GM21717 (cell line): ENCODE data around the gene BRWD1.

Experiments
- ATAC-seq: cut with Tn5 transposase; IDR thresholded peaks from one replicate; pipeline ENCODE4 v1.9.1; 2021; ENCODE audit warnings: mild to moderate bottlenecking, moderate library complexity; ENCODE audit not compliant: unreplicated experiment

The BRWD1 gene

DNA sequence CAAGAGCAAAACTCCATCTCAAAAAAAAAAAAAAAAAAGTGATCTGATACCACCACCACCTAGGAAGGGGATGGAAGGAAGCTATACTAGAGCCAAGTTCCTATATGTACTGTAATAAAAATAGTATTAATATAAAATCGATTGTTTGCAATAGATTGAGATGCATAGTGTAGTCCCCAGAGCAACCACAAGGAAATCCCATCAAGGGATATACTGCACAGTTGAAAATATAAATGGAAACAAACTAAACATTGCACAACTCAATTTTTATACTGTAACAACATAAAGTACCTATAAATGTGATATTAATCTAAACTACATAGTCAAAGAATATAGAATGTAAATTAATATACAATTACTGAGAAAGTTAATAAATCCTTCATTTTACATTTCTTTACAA is 109.3 kb downstream of the BRWD1 start:
- ATAC-seq, result no peak

DNA sequence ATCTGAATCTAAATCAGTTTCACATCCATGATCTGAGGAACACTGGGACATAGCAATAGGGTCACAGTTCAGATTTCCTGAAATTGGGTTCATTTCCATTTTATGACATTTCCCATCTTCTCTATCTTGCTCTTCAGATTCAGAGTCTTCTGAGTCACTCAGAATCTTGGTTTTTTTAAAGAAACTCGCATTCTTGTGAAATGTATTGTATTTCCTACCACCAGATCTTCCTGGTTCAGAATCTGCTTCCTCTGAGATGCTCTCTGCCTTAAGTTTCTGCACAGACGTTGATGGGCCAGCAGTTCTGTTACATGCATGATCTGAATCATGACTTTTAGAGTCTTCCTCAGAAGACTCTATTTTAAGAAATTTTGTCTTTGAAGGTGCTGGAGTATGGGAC is 114.6 kb downstream of the BRWD1 start:
- no peak for ATAC-seq

DNA sequence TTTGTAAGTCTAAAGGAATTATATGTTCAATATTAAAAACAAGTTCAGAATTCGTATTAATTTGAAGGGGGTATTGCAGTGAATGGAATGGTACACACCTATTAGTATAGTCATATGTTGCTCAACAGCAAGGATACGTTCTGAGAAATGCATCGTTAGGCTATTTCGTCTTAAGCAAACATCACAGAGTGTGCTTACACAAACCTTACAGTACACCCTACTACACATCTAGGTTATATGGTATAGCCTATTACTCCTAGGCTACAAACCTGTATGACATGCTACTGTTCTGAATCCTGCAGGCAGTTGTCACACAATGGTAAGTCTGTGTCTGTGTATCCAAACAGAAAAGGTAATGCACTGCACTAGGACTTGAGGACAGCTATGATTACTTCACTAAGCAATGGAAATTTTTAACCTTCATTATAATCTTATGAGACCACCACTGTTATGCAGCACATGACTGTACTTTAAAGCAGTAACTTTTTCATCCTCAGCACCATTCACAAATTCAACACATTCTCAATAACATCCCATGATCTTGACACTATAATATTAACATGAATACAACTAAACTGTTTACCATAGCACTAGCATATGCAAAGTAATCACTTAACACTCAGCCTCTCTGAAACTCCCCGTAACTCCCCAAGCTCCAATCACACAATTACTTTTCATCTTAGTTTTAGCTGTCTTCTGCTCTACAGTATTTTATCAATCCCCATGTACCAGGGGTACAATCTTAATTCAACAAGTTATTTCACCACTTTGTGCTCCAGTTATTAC is 115.8 kb downstream of the BRWD1 start:
- ATAC-seq, result no peak

DNA sequence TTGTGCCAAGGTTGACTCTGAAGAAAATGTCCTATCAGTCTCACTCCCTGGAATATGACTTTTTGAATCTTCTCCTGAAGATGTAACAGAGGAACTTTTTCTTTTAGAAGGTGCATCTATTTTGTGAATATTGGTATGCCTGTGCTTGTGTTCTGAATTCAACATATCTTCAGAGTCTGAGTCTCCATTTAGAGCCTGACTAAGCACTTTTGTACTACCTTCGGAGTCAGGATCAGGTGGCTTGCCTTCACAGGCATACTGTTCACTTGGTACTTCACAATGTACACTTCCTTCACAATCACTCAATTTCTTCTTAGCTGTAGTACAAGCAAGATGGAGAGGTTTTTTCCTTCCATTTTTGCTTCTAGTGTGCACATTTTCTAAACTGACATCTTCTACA is 116.6 kb downstream of the BRWD1 start:
- ATAC-seq, result no peak

DNA sequence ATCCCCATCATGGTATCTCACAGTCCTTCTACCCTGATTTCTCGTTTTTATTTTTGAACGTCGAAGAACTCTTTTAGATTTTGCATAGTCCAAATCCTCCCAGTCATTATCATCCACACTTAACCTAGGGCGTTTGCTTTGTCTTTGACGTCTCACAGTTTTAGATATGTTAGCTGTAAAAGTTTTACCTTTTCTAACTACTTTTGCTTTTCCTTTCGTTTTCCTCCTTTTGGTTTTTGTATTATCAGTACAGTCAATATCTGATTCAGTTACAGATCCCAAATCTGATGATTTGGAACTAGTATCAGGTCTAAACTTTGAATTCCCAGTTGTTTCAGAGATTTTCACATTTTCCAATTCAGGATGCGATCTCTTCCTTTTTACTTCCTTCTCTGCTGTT is 117.1 kb downstream of the BRWD1 start:
- ATAC-seq, result no peak

DNA sequence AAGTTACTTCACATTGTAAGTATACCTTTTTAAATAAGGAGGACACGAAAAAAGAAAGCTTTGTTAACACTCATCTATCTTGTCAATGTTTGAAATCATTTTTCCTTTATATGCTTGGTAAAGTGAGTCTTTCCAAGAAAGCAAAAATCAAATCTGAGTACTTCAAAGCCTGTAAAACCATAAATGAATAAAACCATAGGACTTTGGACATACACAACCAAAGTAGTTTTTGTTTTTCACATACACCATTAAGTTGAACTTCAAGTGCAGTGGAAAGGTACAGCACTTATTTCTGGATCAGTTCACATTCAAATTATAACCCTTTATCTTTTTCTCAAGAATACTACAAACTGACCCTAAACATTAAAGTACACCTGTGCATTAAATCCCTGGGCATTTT is 120.1 kb downstream of the BRWD1 start:
- ATAC-seq, result no peak

DNA sequence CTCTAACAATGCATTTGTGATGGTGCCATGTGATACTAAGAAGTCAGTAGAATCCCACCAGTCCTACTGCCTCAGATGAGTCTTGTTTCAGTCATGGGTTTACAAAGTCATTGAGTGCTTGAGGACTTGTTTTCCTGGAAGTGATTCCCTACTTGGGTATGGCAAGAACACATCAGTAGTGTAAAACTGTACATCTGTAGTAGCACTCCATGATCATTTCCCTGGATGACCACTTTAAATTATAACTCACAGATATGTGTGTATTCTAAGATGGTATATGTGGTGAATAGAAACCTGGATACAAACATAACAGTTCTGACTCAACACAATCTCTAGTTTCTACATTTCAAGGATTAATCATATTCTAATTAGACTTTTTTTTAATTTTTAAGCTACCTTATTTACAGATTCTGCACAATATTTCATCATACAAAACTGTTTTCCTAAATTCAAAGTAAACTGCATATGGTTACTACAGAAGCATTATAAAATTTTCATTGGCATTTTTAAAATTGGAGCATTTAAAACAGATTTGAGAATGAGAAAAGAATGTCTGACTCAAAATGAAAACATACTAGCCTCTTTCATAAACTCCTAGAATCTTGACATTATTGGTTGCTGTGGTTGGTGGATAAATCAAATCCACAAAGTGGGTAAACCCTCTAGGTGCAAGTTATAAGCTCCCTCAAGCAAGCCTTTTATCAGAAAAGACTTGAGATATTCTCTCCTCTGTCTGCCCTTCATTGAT is 123.4 kb downstream of the BRWD1 start:
- no peak for ATAC-seq

DNA sequence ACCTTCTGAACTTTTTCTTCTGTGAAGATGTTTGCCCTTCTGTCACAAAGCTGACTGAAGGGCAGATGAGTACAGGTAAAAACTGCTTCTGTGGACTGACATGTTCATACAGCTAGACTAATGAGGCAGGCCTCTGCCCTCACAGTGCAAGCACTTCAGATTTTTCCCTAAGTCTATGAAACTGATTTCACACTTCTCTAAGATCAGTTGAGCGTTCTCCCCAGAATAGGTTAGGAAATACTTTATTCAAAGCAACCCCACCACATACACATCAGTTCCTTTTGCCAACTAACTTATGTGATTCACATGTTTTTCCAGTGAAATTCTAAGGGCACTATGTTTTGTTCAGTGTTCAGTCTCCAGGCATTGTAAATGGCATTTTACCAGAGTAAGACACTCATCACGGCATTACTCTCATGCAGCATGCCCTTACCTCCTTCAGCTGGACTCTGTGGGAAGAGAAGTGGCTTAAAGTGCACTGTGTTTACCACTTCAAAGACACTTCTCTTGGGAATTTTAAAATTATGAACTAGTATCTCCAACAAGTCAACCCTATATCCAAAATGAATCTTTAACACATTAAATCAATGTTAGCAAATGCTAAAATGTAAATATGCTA is 124.8 kb downstream of the BRWD1 start:
- no peak for ATAC-seq

DNA sequence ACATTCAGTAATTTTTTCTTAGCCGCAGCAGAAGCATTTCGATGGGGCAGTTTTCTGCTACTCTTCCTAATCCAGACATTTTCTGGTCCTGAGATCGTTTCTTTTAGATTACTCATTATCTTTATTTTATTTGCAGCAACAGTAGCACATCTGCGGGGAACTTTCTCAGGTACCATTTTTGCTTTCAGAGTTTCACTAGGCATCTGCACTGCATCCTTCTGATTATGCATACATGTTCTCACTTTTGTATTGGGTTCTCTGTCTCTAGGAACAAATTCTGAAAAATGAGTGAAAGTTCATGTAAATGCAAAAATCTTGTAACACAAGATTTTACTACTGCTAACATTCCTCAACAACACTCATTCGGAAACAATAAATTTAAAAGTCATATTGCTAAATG is 126.3 kb downstream of the BRWD1 start:
- ATAC-seq, result no peak

DNA sequence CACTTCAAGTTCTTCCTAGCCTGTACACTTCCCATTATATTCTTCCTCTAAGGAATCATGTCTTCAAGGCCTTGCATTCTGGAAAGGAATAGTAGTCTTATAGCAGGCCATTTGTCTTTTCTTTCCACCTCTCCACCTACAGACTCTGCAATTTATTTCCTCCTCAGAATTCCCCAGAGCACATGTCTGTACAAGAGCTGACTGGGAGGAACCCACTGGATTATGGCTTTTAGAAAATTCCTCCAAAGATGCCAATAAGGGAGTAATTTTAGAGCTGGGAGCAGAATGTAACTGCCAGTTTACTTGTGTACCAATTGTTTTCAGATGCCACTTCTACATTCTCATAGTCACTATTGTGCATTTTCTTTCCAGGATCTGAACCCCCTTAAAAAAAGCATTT is 126.8 kb downstream of the BRWD1 start:
- no peak for ATAC-seq

DNA sequence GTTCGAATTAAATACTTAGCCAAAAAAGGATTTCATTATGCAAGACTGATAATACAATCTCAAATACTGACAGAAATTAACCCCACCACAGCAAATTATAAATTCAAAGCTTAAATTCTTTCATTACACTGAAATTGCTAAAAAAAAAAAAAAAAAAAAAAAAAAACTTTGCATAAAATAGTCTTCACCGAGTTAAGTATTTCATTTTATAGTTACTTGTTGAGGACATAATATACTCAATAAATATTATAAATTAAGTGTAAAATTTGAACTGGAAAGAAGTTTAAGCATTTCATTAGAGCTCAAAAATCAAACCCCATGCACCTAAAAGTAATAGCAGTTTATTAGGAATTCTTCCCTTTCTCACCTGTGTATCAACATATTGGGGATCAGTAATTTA is 128.3 kb downstream of the BRWD1 start:
- no peak for ATAC-seq

DNA sequence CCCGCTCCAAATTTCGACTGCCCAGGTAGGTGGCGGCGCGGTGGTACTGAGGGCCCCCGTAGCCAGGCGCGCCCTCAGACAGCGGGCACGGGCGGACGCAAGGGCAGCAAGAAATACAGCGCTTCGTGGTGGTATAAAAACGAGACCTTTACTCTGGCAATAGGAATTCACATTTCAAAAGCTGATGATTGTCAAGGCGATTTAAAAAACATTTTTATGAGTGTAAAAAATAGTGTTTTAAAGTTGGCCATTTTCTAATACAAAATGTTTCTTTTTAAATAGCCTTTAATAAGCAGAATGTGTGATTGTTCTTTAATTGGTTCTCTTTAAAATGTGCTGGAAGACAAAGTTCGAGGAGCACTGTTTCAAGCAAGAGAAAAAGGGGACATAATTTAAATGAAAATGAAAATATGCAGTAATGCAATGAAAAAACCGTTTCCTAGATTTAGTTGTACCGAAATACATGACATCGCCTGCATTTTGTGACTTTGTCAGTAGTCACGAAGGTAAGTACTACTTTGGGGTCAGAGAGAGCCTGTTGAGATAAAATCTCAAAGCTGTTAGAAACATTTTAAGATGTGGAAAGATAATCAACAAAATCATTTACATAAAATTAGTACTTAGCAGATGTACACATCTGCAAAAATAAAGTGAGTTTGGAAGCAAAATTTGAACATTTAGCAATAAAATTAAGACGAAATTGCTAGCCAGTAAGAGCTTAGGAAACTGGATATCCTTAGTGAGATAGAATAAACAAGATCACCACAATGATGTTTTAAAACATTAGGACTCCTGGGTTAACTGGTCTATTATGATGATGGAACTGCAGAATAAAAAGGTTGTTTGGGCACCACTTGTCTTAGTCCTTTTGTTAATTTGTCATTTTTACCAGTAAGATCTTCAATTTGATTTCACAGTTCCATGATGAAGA is 129.1 kb downstream of the BRWD1 start:
- no peak for ATAC-seq

DNA sequence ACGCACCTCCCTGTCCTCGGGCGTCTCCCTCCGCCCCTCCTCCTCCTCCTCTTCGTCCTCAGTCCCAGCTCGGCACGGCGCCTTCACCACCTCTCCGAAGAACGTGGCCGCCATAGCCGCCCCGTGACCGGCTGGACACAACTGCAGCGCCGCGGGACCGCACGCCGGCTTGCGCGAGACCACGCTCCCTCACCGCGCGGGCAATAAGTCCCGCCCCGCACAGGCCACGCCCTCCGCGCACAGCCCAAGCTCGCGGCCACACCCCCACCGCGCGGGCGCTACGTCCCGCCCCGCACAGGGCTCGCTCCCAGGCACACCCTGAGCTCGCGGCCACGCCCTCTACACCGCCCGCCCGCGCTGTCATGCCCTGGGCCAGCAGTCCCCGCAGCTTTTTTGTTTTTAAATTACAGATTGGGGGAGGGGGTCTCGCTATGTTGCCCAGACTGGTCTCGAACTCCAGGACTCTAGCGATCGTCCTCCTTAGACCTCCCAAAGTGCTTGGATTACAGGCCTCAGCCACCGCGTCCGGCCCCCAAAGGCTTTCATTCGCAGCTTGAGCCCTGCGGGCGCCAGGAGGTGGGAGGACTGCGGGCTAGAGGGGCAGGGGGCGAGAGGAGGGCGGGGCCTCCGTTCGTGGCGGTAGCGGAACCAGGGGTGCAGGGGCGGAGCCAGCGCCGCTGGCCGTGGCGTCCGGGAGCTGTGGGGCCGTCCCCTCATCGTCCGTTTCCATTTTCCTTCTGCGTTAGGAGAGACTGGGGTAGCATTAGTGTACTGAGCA is 130.0 kb downstream of the BRWD1 start, which contains the start of gene PSMG1:
Gene PSMG1 (minus strand): TSS at position 180 of the 778 bp plus-strand sequence. CDS start 66 bp downstream, at position 114.
- ATAC-seq, result peak; percentile 88

DNA sequence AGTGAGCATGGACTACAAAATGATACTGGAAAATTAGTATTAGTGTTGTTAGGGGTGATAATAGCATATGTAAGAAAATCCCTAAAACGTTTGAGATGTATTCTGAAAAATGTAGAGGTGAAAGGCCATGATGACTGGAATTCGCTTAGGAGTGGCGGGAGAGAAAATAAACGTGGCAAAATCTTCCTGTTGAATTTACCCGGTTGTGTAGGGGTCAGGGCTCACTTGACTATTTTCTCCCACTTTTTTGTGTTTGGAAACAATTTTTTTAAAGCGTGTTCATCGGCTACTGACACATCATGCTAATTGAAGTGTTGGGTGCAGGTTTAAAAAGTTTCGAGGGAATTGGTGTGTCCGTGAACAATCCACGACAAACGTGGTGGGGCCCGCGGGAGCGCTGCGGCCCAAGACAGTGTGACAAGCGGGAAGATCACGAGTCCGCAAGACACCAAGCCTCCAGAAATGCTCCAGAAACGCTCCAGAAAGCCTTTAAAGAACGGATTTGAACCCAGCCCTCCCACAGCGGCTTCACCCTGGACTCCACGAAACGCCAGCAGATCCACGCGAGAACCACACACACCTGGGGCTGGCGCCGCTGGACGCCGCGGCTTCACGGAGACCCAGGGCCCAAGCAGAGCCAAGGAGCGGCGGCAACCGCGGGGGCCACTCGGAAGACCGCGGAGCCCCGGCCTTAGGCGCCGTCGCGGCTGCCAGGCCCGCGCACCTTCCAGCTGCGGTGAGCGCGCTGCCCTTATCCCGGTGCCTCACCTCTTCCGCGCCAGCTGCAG is 130.8 kb downstream of the BRWD1 start:
- ATAC-seq, result peak; percentile 34

DNA sequence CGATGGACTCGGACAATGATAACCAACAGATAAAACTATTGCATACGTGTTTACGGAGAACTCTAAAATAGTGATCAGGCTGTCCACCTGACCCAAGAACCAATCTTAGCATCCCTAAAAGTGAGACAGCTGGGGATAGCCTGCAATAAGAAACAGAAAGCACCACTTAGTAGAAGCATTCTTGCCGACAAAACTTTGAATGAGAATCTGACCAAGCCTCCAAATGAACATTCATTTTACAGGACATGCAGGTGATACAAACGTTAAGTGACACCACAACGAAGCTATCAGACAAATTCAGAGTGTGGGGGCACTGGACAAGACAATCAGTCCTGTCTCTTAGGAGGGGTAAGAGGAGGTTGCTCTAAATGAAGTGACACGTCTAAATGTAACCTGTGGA is 131.4 kb downstream of the BRWD1 start:
- ATAC-seq, result no peak

DNA sequence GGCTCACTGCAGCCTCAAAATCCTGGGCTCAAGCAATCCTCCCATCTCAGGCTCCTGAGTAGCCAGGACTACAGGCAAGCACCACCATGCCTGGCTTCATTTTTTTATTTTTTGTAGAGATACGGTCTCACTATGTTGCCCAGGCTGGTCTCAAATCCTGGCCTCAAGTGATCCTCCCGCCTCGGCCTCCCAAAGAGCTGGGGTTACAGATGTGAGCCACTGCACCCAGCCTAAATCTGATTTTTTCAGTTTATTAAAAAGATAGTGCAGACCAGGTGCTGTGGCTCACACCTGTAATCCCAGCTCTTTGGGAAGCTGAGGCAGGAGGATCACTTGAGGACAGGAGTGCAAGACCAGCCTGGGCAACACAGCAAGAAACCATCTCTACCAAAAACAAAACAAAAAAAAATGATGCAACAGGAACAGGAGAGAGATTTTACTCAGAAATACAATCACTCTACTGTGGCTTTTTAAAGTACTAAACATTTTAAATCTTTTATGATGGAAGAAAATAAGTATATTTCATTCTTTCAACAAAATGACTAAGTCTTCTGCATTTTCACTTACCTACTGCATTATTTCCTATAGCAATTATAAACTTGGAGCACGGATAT is 132.1 kb downstream of the BRWD1 start:
- ATAC-seq, result no peak

DNA sequence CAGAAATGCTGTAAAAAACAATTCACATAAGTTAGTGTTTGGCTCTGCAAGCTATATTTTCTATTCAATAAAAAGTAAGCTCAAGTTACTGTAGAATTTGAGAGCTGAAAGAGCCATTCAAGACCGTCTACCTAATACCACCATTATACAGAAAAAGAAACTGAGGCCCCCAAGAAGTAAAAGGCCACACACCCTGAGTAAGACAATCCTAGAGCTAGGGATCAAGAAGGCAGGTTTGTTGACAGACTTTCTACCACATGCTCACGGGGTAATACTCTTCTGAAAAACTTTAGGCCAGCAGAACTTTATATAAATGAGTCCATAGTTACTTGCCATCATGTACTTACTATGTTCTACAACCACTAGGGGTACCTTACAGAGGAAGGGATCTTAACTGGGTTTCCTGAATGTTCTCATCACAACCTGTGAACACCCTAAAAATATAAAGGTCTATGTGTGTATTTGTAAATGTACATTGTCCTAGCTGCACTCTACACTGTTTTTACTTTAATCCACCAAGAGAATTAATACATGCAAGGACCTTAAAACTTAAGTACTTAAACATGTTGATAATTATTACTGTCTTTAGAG is 132.9 kb downstream of the BRWD1 start:
- no peak for ATAC-seq

DNA sequence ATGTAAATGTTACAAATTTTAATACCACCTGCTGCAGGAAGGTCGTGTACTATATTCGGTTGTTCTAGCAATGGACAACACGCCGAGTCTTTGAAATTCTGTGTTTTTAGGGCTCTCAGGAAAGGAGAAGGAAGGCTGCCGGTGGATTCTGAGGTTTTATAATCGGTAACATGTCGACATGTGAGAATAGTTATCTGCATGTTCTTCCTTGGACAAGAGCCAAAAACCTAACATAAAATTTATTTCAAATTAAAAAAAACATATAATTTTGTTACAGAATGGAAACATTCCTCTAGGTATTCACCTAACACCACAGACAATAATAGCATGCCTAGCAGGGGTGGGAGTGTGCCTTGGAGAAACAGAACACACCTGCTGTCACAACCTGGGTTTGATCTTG is 135.0 kb downstream of the BRWD1 start:
- no peak for ATAC-seq
